Adrenal gland (tissue), 12 donors: ENCODE measurements around the gene SPEG. TPM values are rescaled to one million over a fixed set of nuclear protein-coding genes. Genes with fewer than 3 reads are reported as not detected.

Experiments
- DNase-seq, 7 donors: peaks; one replicate each; pipeline ENCODE4 v3.0.0-alpha.2; 2019 to 2020
- H3K27ac ChIP-seq, 5 donors: fragments of 200-600 bp; sonication (generic) in 4 of 5; 1 replicate in 3 of 5; 2 replicates in 2 of 5; pipeline versions ENCODE4 v1.5.1 to v1.8.0; 2016 to 2020; ENCODE audit warnings: mild to moderate bottlenecking in 1 of 5
- H3K27me3 ChIP-seq: fragments of 200-600 bp; 2 replicates; pipeline ENCODE4 v1.8.0; 2021
- H3K36me3 ChIP-seq, 2 donors: fragments of 200-600 bp; replicated peaks in 1 of 2; 1 replicate in 1 of 2; 2 replicates in 1 of 2; pipeline versions ENCODE4 v1.5.1 to v1.8.0; 2018 to 2022
- H3K4me1 ChIP-seq, 2 donors: fragments of 200-600 bp; replicated peaks in 1 of 2; 1 replicate in 1 of 2; 2 replicates in 1 of 2; pipeline versions ENCODE4 v1.5.1 to v1.8.0; 2018 to 2021
- H3K4me3 ChIP-seq, 4 donors: fragments of 200-600 bp; sonication (generic) in 3 of 4; one replicate each; pipeline ENCODE4 v1.5.1; 2016 to 2018
- H3K9me3 ChIP-seq, 3 donors: fragments of 200-600 bp; sonication (generic) in 1 of 3; replicated peaks in 1 of 3; 1 replicate in 2 of 3; 2 replicates in 1 of 3; pipeline versions ENCODE4 v1.5.1 to v1.8.0; 2016 to 2021
- CTCF ChIP-seq, 6 experiments: fragments of 450-650 bp in 4 of 6; fragments of 200-600 bp in 2 of 6; sonication (generic) in 1 of 6; IDR thresholded peaks; 1 replicate in 5 of 6; 2 replicates in 1 of 6; pipeline versions ENCODE4 v1.5.1 to v1.8.0; 2016 to 2021; ENCODE audit warnings: antibody characterized with exemption in 6 of 6, mild to moderate bottlenecking in 2 of 6, moderate library complexity in 1 of 6
- POLR2A ChIP-seq, 2 donors: fragments of 450-650 bp; IDR thresholded peaks; one replicate each; pipeline ENCODE4 v1.6.1; 2017; ENCODE audit warnings: antibody characterized with exemption in 2 of 2, mild to moderate bottlenecking in 2 of 2, moderate library complexity in 1 of 2
- WGBS, 4 donors: extraction: QIAGEN DNeasy Blood & Tissue Kit in 2 of 4; methylation state at CpG; one replicate each; pipeline versions ENCODE4 v1.1.5 to v1.1.7; 2013 to 2017; 5-methylcytosine and 5-hydroxymethylcytosine counted together
- intact Hi-C, 2 donors: fragments of 100-400 bp; cut with DNase I; formaldehyde crosslinking; loops; one replicate each; pipeline versions ENCODE4 v1.14.1 to v1.15.0; 2022 to 2023
- polyA plus RNA-seq, 3 donors: library from polyadenylated mRNA; stranded (reverse); fragments of 200-250 nt in 2 of 3; fragments of 350-450 nt in 1 of 3; fragmentation: Illumina TruSeq in 1 of 3; extraction: RNeasy Lipid Tissue Mini Kit (QIAGEN cat#74804) in 1 of 3; gene quantifications; one replicate each; pipeline ENCODE4 v1.2.3, GENCODE V29; 2013 to 2014
- total RNA-seq, 9 donors: library from RNA; depleted of rRNA in 4 of 9; stranded (reverse); fragments of >200 nt in 4 of 9; fragments of 120-200 nt in 1 of 9; fragmentation: NEBNext Ultra II Directional in 1 of 9; extraction: Animal tissue kit (Norgen Biotek cat#: 25700) in 1 of 9; gene quantifications; one replicate each; pipeline versions ENCODE4 v1.1.0 to v1.2.4, GENCODE V29; 2013 to 2023
- donor health status: healthy with polysubstance abuse.
- donor health status: Bipolar disorder and iron deficiency.
- donor health status: DM: yes; HTN: yes; CAD: no.
- donor health status: DM: no; HTN: no; CAD: no.
- donor health status: DM: no; HTN: no; CAD: no.
- donor health status: DM: yes; HTN: yes; CAD: no.

Gene SPEG
- total and polyA plus RNA-seq, 12 donors, result 0.66 to 178 (median 5.5) TPM

GRCh38 chr2:219491278-219491963 lies 56.8 kb downstream of the SPEG start:
- no peak for DNase-seq
- Histone ChIP-seq H3K27me3 (peaks cover 12% of the 10 kb centered on the region), H3K4me3 (no peak overlapping the region), H3K4me1 (peaks cover 0 to 5% of the 10 kb centered on the region in 2 donors), H3K27ac (no peak overlapping the region), H3K36me3 (no peaks in the 10 kb centered on the region), H3K9me3 (no peaks in the 10 kb centered on the region)
- WGBS, 4 donors, result 73 to 88% (median 82%) methylated on average over 10 to 14 of the region's 14 CpGs
- TF ChIP-seq CTCF (IDR thresholded peaks at IDR 0.05), result no peak
- no peak for TF ChIP-seq POLR2A (IDR thresholded peaks at IDR 0.05)
- intact Hi-C loops, result loop anchor here in 1 of 2 donors (5.0 kb wide), 1 partner anchor 36 kb away; no protein-coding TSS in a partner anchor

GRCh38 chr2:219492575-219492974 lies 57.9 kb downstream of the SPEG start:
- intact Hi-C loops, result loop anchor here in 1 of 2 donors (5.0 kb wide), 1 partner anchor 35 kb away; no protein-coding TSS in a partner anchor
- WGBS, 4 donors, result 36 to 80% (median 74%) methylated on average over 4 to 20 of the region's 20 CpGs

GRCh38 chr2:219493086-219493485 lies 58.4 kb downstream of the SPEG start:
- peaks cover 12% of the 10 kb centered on the region for H3K27me3 ChIP-seq

More at GRCh38 chr2:219492575-219492974, 57.9 kb downstream of the SPEG start:
- Histone ChIP-seq H3K9me3 (no peaks in the 10 kb centered on the region), H3K27me3 (peaks cover 12% of the 10 kb centered on the region), H3K27ac (no peak overlapping the region), H3K36me3 (no peaks in the 10 kb centered on the region), H3K4me3 (no peak overlapping the region), H3K4me1 (peaks cover 0 to 13% of the 10 kb centered on the region in 2 donors)
- no peak for DNase-seq
- TF ChIP-seq CTCF (IDR thresholded peaks at IDR 0.05) (no peak), POLR2A (IDR thresholded peaks at IDR 0.05) (no peak)

More at GRCh38 chr2:219493086-219493485, 58.4 kb downstream of the SPEG start:
- WGBS, 4 donors, result 84 to 100% (median 95%) methylated on average over 5 of the region's 5 CpGs
- Histone ChIP-seq H3K36me3 (no peaks in the 10 kb centered on the region), H3K27ac (no peak overlapping the region), H3K9me3 (no peaks in the 10 kb centered on the region), H3K4me3 (no peak overlapping the region), H3K4me1 (peaks cover 0 to 16% of the 10 kb centered on the region in 2 donors)
- no peak for DNase-seq
- TF ChIP-seq POLR2A (IDR thresholded peaks at IDR 0.05) (no peak), CTCF (IDR thresholded peaks at IDR 0.05) (no peak)
- intact Hi-C loops, result loop anchor here in 1 of 2 donors (5.0 kb wide), 1 partner anchor 34 kb away; no protein-coding TSS in a partner anchor
